Trophoblast cell (in vitro differentiated cells and primary cell): ENCODE results near the gene PFKFB2.

ENCODE experiments used
- DNase-seq, 2 donors: peaks; one replicate each; pipeline ENCODE4 v3.0.0-alpha.2; 2016
- H2AFZ ChIP-seq: 2 replicates; pipeline ENCODE4 v1.6.1; 2013; ENCODE audit warnings: low read length, moderate library complexity, mild to moderate bottlenecking; ENCODE audit not compliant: insufficient read depth, poor library complexity
- H2AK5ac ChIP-seq: 2 replicates; pipeline ENCODE4 v1.6.1; 2013; ENCODE audit warnings: mild to moderate bottlenecking, low read length
- H2BK120ac ChIP-seq: 2 replicates; pipeline ENCODE4 v1.6.1; 2013; ENCODE audit warnings: low read length, mild to moderate bottlenecking, moderate library complexity; ENCODE audit not compliant: insufficient read depth, poor library complexity
- H2BK12ac ChIP-seq: 2 replicates; pipeline ENCODE4 v1.6.1; 2013; ENCODE audit warnings: mild to moderate bottlenecking, low read length, moderate library complexity
- H2BK5ac ChIP-seq: 2 replicates; pipeline ENCODE4 v1.6.1; 2013; ENCODE audit warnings: low read length, low read depth, moderate library complexity, mild to moderate bottlenecking; ENCODE audit not compliant: poor library complexity
- H3K14ac ChIP-seq: 2 replicates; pipeline ENCODE4 v1.6.1; 2013; ENCODE audit warnings: mild to moderate bottlenecking, low read length
- H3K18ac ChIP-seq: 2 replicates; pipeline ENCODE4 v1.6.1; 2013; ENCODE audit warnings: mild to moderate bottlenecking, low read length
- H3K23ac ChIP-seq: 2 replicates; pipeline ENCODE4 v1.6.1; 2013; ENCODE audit warnings: low read length
- H3K27ac ChIP-seq: 2 replicates; pipeline ENCODE4 v1.5.1; 2013; ENCODE audit warnings: low read depth, mild to moderate bottlenecking, inconsistent platforms, low read length, moderate library complexity
- H3K27me3 ChIP-seq: 2 replicates; pipeline ENCODE4 v1.6.1; 2013; ENCODE audit warnings: inconsistent platforms, mild to moderate bottlenecking, low read length, moderate library complexity; ENCODE audit not compliant: insufficient read depth
- H3K36me3 ChIP-seq, 2 experiments: 1 replicate in 1 of 2; 2 replicates in 1 of 2; pipeline ENCODE4 v1.6.1; 2013; ENCODE audit warnings: low read length in 2 of 2, mild to moderate bottlenecking in 2 of 2, moderate library complexity in 1 of 2; ENCODE audit not compliant: insufficient read depth in 2 of 2, control insufficient read depth in 1 of 2
- H3K4ac ChIP-seq: 2 replicates; pipeline ENCODE4 v1.6.1; 2013; ENCODE audit warnings: low read depth, mild to moderate bottlenecking, low read length, moderate library complexity
- H3K4me1 ChIP-seq, 2 experiments: 1 replicate in 1 of 2; 2 replicates in 1 of 2; pipeline ENCODE4 v1.6.1; 2013; ENCODE audit warnings: low read length in 2 of 2, mild to moderate bottlenecking in 2 of 2, moderate library complexity in 1 of 2; ENCODE audit not compliant: insufficient read depth in 2 of 2, control insufficient read depth in 1 of 2
- H3K4me2 ChIP-seq: 2 replicates; pipeline ENCODE4 v1.6.1; 2013; ENCODE audit warnings: inconsistent platforms, mild to moderate bottlenecking, low read length, moderate library complexity
- H3K4me3 ChIP-seq: 2 replicates; pipeline ENCODE4 v1.5.1; 2013; ENCODE audit warnings: mild to moderate bottlenecking, low read depth, low read length, inconsistent platforms
- H3K79me1 ChIP-seq: one replicate; pipeline ENCODE4 v1.6.1; 2013; ENCODE audit warnings: low read length
- H3K79me2 ChIP-seq: 2 replicates; pipeline ENCODE4 v1.6.1; 2013; ENCODE audit warnings: low read length, mild to moderate bottlenecking; ENCODE audit not compliant: control insufficient read depth, insufficient read depth, poor library complexity
- H3K9ac ChIP-seq: 2 replicates; pipeline ENCODE4 v1.6.1; 2013; ENCODE audit warnings: mild to moderate bottlenecking, low read length
- H3K9me3 ChIP-seq: 2 replicates; pipeline ENCODE4 v1.6.1; 2013; ENCODE audit warnings: low read depth, mild to moderate bottlenecking, control low read depth, inconsistent platforms, low read length; ENCODE audit not compliant: insufficient read depth
- H4K12ac ChIP-seq: 2 replicates; pipeline ENCODE4 v1.6.1; 2013; ENCODE audit warnings: low read depth, mild to moderate bottlenecking, low read length, moderate library complexity
- H4K8ac ChIP-seq: 2 replicates; pipeline ENCODE4 v1.6.1; 2013; ENCODE audit warnings: low read depth, mild to moderate bottlenecking, low read length, moderate library complexity
- H4K91ac ChIP-seq: one replicate; pipeline ENCODE4 v1.6.1; 2013; ENCODE audit warnings: low read depth, mild to moderate bottlenecking, low read length, moderate library complexity
- WGBS: extraction: QIAGEN DNeasy Blood & Tissue Kit; methylation state at CpG from one replicate; pipeline ENCODE4 v1.1.7; 2013; ENCODE audit warnings: missing lambda C conversion rate; ENCODE audit not compliant: insufficient read length, insufficient coverage; ENCODE audit errors: extremely low coverage; 5-methylcytosine and 5-hydroxymethylcytosine counted together

Gene PFKFB2

GRCh38 chr1:207078578-207079132 lies 25.6 kb downstream of the PFKFB2 start:
- no peak for DNase-seq
- Histone ChIP-seq H3K18ac (no peak overlapping the region), H2BK5ac (no peak overlapping the region), H3K36me3 (peaks cover 2 to 5% of the 10 kb centered on the region in 2 experiments), H3K27ac (no peak overlapping the region), H4K91ac (no peak overlapping the region), H2AK5ac (no peak overlapping the region), H3K4ac (no peak overlapping the region), H3K9ac (no peak overlapping the region), H3K4me2 (no peak overlapping the region), H2BK120ac (no peak overlapping the region), H2BK12ac (no peak overlapping the region), H3K79me1 (no peaks in the 10 kb centered on the region), H2AFZ (no peak overlapping the region), H3K79me2 (no peaks in the 10 kb centered on the region), H3K27me3 (no peaks in the 10 kb centered on the region), H3K4me1 (no peaks in the 10 kb centered on the region), H3K4me3 (no peak overlapping the region), H4K8ac (no peak overlapping the region), H3K23ac (no peak overlapping the region), H3K9me3 (peaks cover 2% of the 10 kb centered on the region), H3K14ac (no peak overlapping the region), H4K12ac (no peak overlapping the region)
- WGBS, result no CpG with 5 or more reads among the region's 11 CpGs

- whole genome bisulfite sequencing, result no CpG with 5 or more reads among the region's 6 CpGs
- Histone ChIP-seq H3K4me1 (peaks cover under 1% of the 10 kb centered on the region in 2 experiments), H3K4me3 (peak overlapping the region; percentile 4), H3K14ac (no peak overlapping the region), H2BK120ac (no peak overlapping the region), H3K4ac (no peak overlapping the region), H3K4me2 (no peak overlapping the region), H3K9me3 (peaks cover 2% of the 10 kb centered on the region), H3K23ac (no peak overlapping the region), H3K27me3 (no peaks in the 10 kb centered on the region), H3K36me3 (peaks cover 2 to 5% of the 10 kb centered on the region in 2 experiments), H2BK5ac (no peak overlapping the region), H2AFZ (no peak overlapping the region), H3K9ac (no peak overlapping the region), H3K79me1 (no peaks in the 10 kb centered on the region), H3K18ac (no peak overlapping the region), H4K8ac (no peak overlapping the region), H4K12ac (no peak overlapping the region), H3K27ac (no peak overlapping the region), H2AK5ac (no peak overlapping the region), H2BK12ac (no peak overlapping the region), H4K91ac (no peak overlapping the region), H3K79me2 (no peaks in the 10 kb centered on the region)
- no peak for DNase-seq
Observed at GRCh38 chr1:207079706-207080241, 26.7 kb downstream of the PFKFB2 start.

- no peak overlapping the region for H4K91ac ChIP-seq
- no peak overlapping the region for H3K14ac ChIP-seq
- no peak overlapping the region for H3K4ac ChIP-seq
- H4K12ac ChIP-seq, result no peak overlapping the region
- no peak for DNase-seq
- no peak overlapping the region for H3K4me3 ChIP-seq
- H3K27me3 ChIP-seq, result no peaks in the 10 kb centered on the region
- H3K79me2 ChIP-seq, result no peaks in the 10 kb centered on the region
- H2BK12ac ChIP-seq, result no peak overlapping the region
- H2BK5ac ChIP-seq, result no peak overlapping the region
- H2AFZ ChIP-seq, result no peak overlapping the region
- H3K4me2 ChIP-seq, result no peak overlapping the region
- H3K23ac ChIP-seq, result no peak overlapping the region
- H4K8ac ChIP-seq, result no peak overlapping the region
- H2AK5ac ChIP-seq, result no peak overlapping the region
- H3K79me1 ChIP-seq, result peaks cover 2% of the 10 kb centered on the region
- WGBS, result no CpG with 5 or more reads among the region's 2 CpGs
- H3K9me3 ChIP-seq, result peaks cover 2% of the 10 kb centered on the region
- no peak overlapping the region for H3K27ac ChIP-seq
- no peak overlapping the region for H2BK120ac ChIP-seq
- peaks cover 2 to 5% of the 10 kb centered on the region in 2 experiments for H3K36me3 ChIP-seq
- no peak overlapping the region for H3K18ac ChIP-seq
- no peak overlapping the region for H3K9ac ChIP-seq
- H3K4me1 ChIP-seq, result peaks cover 3 to 5% of the 10 kb centered on the region in 2 experiments
Observed at GRCh38 chr1:207081088-207081487, 28.0 kb downstream of the PFKFB2 start.

GRCh38 chr1:207081806-207082205 lies 28.7 kb downstream of the PFKFB2 start:
- no peaks in the 10 kb centered on the region for H3K27me3 ChIP-seq
- no peak overlapping the region for H2BK12ac ChIP-seq
- no peak overlapping the region for H3K23ac ChIP-seq
- peaks cover 2 to 5% of the 10 kb centered on the region in 2 experiments for H3K36me3 ChIP-seq
- H3K79me1 ChIP-seq, result peaks cover 2% of the 10 kb centered on the region
- H3K4me2 ChIP-seq, result no peak overlapping the region
- no peak overlapping the region for H3K14ac ChIP-seq
- H3K9ac ChIP-seq, result no peak overlapping the region
- no peaks in the 10 kb centered on the region for H3K79me2 ChIP-seq
- H2AK5ac ChIP-seq, result no peak overlapping the region
- no peak overlapping the region for H3K4me3 ChIP-seq
- no peak overlapping the region for H3K18ac ChIP-seq
- H4K12ac ChIP-seq, result no peak overlapping the region
- peak in 1 of 2 donors; percentile 5 for DNase-seq
- H2AFZ ChIP-seq, result no peak overlapping the region
- no peak overlapping the region for H4K8ac ChIP-seq
- peaks cover 2% of the 10 kb centered on the region for H3K9me3 ChIP-seq
- no peak overlapping the region for H3K4ac ChIP-seq
- no peak overlapping the region for H2BK5ac ChIP-seq
- peaks cover 3 to 6% of the 10 kb centered on the region in 2 experiments for H3K4me1 ChIP-seq
- no peak overlapping the region for H2BK120ac ChIP-seq
- WGBS, result no CpG with 5 or more reads among the region's 2 CpGs
- no peak overlapping the region for H3K27ac ChIP-seq
- no peak overlapping the region for H4K91ac ChIP-seq
